NB4 (cell line): ENCODE measurements around the gene SNAP25.

ENCODE experiments used
- DNase-seq: peaks from one replicate; pipeline ENCODE4 v3.0.0; 2010; ENCODE audit warnings: low read depth
- H3K4me3 ChIP-seq: one replicate; pipeline ENCODE4 v1.5.1; 2011; ENCODE audit warnings: mild to moderate bottlenecking, low read depth, low read length, moderate library complexity
- MYC ChIP-seq: IDR thresholded peaks from 2 replicates; pipeline ENCODE4 v1.6.1; 2011; ENCODE audit warnings: low read depth, low read length
- POLR2A ChIP-seq: IDR thresholded peaks from 2 replicates; pipeline ENCODE4 v1.6.1; 2011; ENCODE audit warnings: mild to moderate bottlenecking; ENCODE audit not compliant: insufficient read length; ENCODE audit errors: extremely low read depth
- TF ChIP-seq, protein P1 (sequence below): IDR thresholded peaks from one replicate; pipeline ENCODE4 v1.5.1; 2012; ENCODE audit warnings: low read depth, low read length
- TF ChIP-seq, protein P2 (sequence below): IDR thresholded peaks from 2 replicates; pipeline ENCODE4 v1.6.1; 2011; ENCODE audit warnings: low read depth, low read length

SNAP25 gene

DNA sequence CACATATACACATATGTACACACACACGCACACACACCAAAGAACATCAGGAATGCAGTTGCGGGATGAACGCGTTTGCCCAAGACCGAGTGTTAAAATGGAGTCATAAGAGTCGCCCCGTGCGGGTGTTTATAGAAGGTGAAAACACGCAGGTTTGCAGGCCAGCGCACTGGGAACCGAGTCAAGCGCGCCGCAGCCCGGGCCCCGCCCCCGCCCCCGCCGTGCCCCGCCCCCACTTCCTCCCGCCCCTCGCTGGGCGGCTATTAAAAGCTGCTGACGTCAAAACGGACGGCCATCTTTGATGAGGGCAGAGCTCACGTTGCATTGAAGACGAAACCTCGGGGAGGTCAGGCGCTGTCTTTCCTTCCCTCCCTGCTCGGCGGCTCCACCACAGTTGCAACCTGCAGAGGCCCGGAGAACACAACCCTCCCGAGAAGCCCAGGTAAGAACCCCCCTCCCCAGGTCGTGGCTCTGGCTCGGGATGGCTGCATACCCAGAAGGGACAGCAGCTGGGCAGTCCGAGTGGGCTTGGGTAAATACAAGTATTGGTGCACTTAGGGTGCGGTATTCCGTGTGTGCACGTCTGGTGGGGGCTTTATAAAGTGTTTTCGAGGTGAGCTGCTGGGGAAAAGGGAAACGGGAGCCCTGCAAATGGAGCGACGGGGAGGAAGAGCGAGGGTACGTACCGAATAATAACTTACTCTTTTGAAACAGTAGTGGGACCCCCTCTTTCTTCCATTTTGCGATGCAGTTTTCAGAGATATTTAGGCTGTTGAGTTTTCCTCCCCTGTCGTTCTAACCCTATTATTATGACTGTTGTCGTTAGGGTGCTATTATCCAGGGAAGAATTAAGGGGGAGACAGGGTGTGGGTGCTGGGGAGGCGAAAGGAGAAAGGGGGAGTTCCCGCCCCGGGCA lies at the start of gene SNAP25:
SNAP25 (plus strand) TSS at position 295 of the 916 bp plus-strand sequence. CDS start 56,662 bp downstream, outside the sequence.
- TF ChIP-seq MYC (no peak), POLR2A (no peak)
- TF ChIP-seq, protein P1, sequence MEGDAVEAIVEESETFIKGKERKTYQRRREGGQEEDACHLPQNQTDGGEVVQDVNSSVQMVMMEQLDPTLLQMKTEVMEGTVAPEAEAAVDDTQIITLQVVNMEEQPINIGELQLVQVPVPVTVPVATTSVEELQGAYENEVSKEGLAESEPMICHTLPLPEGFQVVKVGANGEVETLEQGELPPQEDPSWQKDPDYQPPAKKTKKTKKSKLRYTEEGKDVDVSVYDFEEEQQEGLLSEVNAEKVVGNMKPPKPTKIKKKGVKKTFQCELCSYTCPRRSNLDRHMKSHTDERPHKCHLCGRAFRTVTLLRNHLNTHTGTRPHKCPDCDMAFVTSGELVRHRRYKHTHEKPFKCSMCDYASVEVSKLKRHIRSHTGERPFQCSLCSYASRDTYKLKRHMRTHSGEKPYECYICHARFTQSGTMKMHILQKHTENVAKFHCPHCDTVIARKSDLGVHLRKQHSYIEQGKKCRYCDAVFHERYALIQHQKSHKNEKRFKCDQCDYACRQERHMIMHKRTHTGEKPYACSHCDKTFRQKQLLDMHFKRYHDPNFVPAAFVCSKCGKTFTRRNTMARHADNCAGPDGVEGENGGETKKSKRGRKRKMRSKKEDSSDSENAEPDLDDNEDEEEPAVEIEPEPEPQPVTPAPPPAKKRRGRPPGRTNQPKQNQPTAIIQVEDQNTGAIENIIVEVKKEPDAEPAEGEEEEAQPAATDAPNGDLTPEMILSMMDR, result no peak
- TF ChIP-seq, protein P2, sequence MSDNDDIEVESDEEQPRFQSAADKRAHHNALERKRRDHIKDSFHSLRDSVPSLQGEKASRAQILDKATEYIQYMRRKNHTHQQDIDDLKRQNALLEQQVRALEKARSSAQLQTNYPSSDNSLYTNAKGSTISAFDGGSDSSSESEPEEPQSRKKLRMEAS, result no peak
- no peak for DNase-seq
- H3K4me3 ChIP-seq, result no peak within 1 kb of the TSS

DNA sequence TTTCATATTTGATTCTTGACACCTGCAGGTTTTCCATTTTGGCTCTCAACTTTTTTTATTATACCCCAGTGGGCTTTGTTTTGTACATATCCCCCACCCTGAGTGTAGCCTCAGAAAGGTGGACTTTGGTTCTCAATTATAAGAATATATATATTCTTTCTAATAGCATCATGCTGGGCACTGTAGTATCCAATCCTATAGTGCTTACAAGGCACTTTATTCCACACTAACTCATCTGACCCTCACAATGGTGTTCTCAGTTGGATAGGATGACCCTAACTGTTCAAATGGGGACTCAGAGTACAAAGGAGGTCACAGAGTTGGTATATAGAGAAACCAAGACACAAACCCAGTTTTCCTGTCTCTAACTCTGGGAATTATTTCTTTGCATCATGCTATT lies 48.9 kb upstream of the SNAP25 start:
- TF ChIP-seq, protein P1, result no peak
- TF ChIP-seq, protein P2, result no peak
- no peak for TF ChIP-seq POLR2A
- TF ChIP-seq MYC, result no peak
- DNase-seq, result no peak
- H3K4me3 ChIP-seq, result no peak overlapping the region

DNA sequence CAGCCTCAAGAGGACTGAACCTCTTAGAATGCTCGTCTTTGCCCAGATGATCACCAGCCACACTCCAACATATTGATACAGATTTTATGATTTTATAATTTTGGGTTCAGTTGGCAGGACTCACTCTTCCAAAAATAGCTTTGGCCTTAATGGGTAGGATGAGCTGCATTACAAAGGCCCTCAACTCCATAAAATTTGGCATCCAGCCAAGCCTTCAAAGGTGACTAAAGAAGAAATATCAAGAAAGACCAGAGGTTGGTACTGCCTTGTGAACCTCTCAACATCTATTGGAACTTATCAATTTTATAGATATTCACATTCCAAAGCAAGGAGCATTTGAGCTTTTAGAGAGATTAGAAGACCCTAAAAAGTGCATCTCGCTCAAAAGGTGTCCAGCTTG lies 48.4 kb upstream of the SNAP25 start:
- DNase-seq, result no peak
- H3K4me3 ChIP-seq, result no peak overlapping the region
- TF ChIP-seq, protein P2, result no peak
- no peak for TF ChIP-seq POLR2A
- no peak for TF ChIP-seq MYC
- TF ChIP-seq, protein P1, result no peak

DNA sequence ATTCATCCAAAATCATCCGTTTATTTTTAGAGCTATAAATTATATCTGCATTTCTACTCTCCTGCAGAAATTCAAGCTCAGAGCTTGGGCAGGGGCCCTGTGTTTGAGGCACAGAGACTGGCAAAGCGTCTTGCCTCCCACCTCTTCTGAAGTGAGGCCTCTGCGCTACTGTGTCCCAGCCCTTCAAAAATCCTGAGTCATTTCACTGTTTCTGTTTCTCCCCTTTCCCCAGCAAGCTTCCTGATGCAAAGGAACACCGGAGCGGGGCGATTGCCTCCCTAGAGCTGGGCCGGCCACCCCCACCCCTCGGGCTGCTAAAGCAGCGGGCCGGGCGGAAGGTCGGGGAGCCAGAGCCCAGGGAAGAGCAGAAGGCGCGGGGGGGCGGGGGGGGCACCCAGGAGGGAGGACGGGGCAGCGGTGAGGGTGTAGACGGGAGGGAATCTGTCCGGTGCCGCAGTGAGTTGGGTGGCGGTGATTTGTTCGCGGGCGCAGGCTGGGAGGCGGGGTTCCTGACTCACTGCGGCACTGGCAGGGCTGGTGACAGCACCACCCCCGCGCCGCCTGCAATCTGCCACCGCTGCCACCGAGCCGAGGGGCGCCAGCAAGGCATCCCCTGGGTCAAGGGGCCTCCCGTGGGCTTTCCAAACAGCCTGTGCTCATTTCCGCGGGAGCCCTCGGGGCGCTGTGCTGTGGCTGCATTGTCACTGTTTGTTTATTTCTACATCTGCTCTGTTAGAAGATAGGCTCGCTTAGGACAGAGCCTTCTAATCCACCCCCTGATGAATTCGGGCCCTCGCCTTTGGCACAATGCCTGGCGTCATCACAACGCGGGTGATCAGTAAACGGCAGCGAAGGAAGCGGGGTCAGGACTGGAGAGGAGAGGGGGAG lies 46.5 kb upstream of the SNAP25 start:
- TF ChIP-seq MYC, result no peak
- TF ChIP-seq, protein P1, result no peak
- TF ChIP-seq POLR2A, result no peak
- TF ChIP-seq, protein P2, result no peak
- peak; percentile 21 for DNase-seq
- no peak overlapping the region for H3K4me3 ChIP-seq

DNA sequence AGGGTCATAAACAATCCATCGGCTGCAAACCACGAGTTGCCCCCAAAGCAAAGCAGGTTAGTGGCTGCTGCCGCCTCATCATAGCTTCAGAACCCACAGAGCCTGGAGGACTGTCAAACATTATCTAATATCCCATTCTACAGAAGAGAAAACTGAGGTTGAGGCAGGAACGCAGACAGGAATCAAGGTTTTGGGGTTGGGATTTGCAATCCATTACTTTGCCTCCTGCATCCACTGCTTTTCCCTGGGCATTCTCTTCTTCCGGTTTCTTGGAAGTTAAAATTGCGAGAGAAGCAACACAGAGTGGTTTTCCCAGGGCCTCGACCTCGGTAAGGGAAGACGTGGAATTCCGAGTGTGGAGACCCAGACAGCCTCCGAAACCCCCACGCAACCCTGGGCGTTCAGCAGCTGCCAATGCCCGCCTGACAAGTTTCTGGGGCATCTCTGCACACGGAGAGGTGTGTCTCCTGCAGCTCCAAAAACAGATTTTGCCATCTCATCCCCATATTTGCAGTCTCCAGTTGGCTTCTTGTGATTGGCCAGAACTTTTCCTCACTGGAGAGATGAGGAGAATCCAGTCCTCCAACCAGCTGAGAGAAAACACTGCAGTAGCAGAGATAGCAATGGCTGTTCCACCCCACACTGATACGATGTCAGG lies 45.5 kb upstream of the SNAP25 start:
- TF ChIP-seq MYC, result no peak
- no peak for TF ChIP-seq POLR2A
- TF ChIP-seq, protein P1, result no peak
- TF ChIP-seq, protein P2, result no peak
- H3K4me3 ChIP-seq, result no peak overlapping the region
- DNase-seq, result no peak
